Fibroblast of lung (primary cell): ENCODE results near the gene NPHP4.

Source experiments
- EZH2 ChIP-seq: IDR thresholded peaks from 2 replicates; pipeline ENCODE4 v1.5.1; 2012; ENCODE audit warnings: low read length, control low read depth, mild to moderate bottlenecking; ENCODE audit errors: missing control alignments
- TF ChIP-seq, protein P1 (sequence below), 2 donors: IDR thresholded peaks in 1 of 2; conservative IDR thresholded peaks in 1 of 2; 1 replicate in 1 of 2; 2 replicates in 1 of 2; pipeline ENCODE4 v1.5.1; 2011 to 2012; ENCODE audit warnings: low read length in 2 of 2, control low read depth in 1 of 2, inconsistent platforms in 1 of 2, low read depth in 1 of 2, mild to moderate bottlenecking in 1 of 2

DNA sequence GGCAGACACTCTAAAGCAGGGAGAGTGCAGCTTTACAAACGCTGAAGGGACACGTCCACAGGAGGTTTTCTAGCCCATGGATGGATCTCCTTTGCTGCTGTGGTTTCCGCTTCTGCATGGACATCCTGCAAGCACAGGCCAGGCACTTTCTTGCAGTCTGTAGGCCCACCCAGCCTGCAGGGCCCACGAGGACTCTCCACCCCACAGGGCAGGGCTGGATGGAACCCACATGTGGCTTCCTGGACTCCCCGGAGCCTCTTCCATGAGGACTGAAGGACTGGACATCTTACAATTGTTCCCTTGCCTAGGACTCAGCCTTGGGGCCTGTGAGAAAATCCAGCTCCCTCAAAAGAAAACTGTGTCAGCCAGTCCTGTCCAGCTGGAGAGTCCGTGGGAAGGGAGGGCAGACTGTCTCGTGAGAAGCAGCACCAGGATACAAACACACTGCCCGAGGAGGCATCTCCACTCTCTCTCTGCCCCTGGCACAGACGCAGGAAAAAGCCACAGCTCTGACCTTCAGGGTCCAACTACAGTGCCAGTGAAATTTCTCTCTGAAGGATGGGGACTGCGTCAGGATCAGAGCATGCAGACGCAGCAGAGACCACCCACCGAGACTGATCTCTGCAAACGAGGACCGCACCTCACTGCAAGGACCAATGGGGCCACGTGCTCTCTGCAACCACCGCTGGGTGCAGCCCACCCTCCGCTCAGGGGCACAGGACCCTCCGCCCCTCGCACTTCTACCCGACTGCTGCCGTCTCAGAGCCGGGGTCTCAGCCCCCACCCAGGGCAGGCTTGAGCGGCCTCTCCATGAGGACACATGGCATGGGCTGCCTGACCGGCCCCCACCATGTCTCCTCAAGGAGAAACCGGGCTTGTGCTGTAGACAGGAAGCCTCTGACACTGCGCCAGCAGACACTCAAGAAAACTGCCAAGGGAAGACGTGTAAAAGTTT, 130.1 kb downstream of the NPHP4 start:
- no peak for TF ChIP-seq EZH2
- TF ChIP-seq, protein P1, sequence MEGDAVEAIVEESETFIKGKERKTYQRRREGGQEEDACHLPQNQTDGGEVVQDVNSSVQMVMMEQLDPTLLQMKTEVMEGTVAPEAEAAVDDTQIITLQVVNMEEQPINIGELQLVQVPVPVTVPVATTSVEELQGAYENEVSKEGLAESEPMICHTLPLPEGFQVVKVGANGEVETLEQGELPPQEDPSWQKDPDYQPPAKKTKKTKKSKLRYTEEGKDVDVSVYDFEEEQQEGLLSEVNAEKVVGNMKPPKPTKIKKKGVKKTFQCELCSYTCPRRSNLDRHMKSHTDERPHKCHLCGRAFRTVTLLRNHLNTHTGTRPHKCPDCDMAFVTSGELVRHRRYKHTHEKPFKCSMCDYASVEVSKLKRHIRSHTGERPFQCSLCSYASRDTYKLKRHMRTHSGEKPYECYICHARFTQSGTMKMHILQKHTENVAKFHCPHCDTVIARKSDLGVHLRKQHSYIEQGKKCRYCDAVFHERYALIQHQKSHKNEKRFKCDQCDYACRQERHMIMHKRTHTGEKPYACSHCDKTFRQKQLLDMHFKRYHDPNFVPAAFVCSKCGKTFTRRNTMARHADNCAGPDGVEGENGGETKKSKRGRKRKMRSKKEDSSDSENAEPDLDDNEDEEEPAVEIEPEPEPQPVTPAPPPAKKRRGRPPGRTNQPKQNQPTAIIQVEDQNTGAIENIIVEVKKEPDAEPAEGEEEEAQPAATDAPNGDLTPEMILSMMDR (conservative IDR thresholded peaks at IDR 0.05 in 1 of 2, IDR thresholded peaks at IDR 0.05 in 1 of 2; ENCODE audit: low read depth in 1 of 2, low read length in 2 of 2), result no peak
